OCI-LY7 (cell line): ENCODE measurements around the gene CDKN2C.

Source experiments
- EZH2phosphoT487 ChIP-seq: fragments of 200-600 bp; sonication (generic); IDR thresholded peaks from 2 replicates; pipeline ENCODE4 v1.6.1; 2018; ENCODE audit warnings: low read depth, borderline replicate concordance, mild to moderate bottlenecking, mixed run types, antibody characterized with exemption, low read length, moderate library complexity, mixed read lengths
- TF ChIP-seq, protein P1 (sequence below): fragments of 200-600 bp; sonication (generic); conservative IDR thresholded peaks from 2 replicates; pipeline ENCODE4 v1.5.1; 2014; ENCODE audit warnings: mild to moderate bottlenecking, antibody characterized with exemption, low read length, moderate library complexity, mixed read lengths

GRCh38 chr1:50949286-50949982 lies 20.6 kb upstream of the CDKN2C start:
- TF ChIP-seq, protein P1, sequence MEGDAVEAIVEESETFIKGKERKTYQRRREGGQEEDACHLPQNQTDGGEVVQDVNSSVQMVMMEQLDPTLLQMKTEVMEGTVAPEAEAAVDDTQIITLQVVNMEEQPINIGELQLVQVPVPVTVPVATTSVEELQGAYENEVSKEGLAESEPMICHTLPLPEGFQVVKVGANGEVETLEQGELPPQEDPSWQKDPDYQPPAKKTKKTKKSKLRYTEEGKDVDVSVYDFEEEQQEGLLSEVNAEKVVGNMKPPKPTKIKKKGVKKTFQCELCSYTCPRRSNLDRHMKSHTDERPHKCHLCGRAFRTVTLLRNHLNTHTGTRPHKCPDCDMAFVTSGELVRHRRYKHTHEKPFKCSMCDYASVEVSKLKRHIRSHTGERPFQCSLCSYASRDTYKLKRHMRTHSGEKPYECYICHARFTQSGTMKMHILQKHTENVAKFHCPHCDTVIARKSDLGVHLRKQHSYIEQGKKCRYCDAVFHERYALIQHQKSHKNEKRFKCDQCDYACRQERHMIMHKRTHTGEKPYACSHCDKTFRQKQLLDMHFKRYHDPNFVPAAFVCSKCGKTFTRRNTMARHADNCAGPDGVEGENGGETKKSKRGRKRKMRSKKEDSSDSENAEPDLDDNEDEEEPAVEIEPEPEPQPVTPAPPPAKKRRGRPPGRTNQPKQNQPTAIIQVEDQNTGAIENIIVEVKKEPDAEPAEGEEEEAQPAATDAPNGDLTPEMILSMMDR, result no peak
- TF ChIP-seq EZH2phosphoT487, result no peak
